Left renal pelvis (tissue), 4 donors: ENCODE data around the gene QRFP. TPM values are rescaled to one million over a fixed set of nuclear protein-coding genes. Genes with fewer than 3 reads are reported as not detected.

Experiments used
- polyA plus RNA-seq, 4 donors: library from polyadenylated mRNA; unstranded; fragments of 120-200 nt; gene quantifications; one replicate each; pipeline ENCODE4 v1.2.1, GENCODE V29; 2013; ENCODE audit not compliant: insufficient read length in 4 of 4

The QRFP gene
- polyA plus RNA-seq, 4 donors: 0.37 to 0.61 (median 0.59) TPM

Other genes starting within 250 kb of the QRFP start
- gene PRDM12, start 232.2 kb downstream of the QRFP start, polyA plus RNA-seq: not detected
- 10 to 100 TPM; 30.9 to 47.8 (median 41.3) TPM for gene EXOSC2, start 203.0 kb downstream of the QRFP start, polyA plus RNA-seq
- gene ABL1, start 61.6 kb downstream of the QRFP start, polyA plus RNA-seq: 10 to 100 TPM; 75.7 to 80.6 (median 79.0) TPM
- gene FIBCD1, start 42.4 kb upstream of the QRFP start, polyA plus RNA-seq: under 1 TPM in 3 of 4 donors, not detected in 1; 0.19 to 0.43 (median 0.36) TPM
- gene LAMC3, start 112.4 kb upstream of the QRFP start, polyA plus RNA-seq: 10 to 100 TPM in 3 of 4 donors, 1 to 10 TPM in 1; 1.8 to 33.9 (median 23.3) TPM
- gene AIF1L, start 199.7 kb upstream of the QRFP start, polyA plus RNA-seq: 100 to 1,000 TPM in 3 of 4 donors, 10 to 100 TPM in 1; 21.4 to 384 (median 370) TPM
- gene NUP214, start 228.8 kb upstream of the QRFP start, polyA plus RNA-seq: 10 to 100 TPM; 34.3 to 70.6 (median 56.7) TPM